Measurements from ENCODE around the gene NANOS3. TPM values are rescaled to one million over a fixed set of nuclear protein-coding genes. Genes with fewer than 3 reads are reported as not detected.

NANOS3 gene
- total RNA-seq = not detected in 2 replicates

GRCh38 chr19:13876834-13877233, at the start of gene NANOS3:
NANOS3 (plus strand) TSS chr19:13877134; CDS start chr19:13877249, 115 bp downstream.

DNA sequence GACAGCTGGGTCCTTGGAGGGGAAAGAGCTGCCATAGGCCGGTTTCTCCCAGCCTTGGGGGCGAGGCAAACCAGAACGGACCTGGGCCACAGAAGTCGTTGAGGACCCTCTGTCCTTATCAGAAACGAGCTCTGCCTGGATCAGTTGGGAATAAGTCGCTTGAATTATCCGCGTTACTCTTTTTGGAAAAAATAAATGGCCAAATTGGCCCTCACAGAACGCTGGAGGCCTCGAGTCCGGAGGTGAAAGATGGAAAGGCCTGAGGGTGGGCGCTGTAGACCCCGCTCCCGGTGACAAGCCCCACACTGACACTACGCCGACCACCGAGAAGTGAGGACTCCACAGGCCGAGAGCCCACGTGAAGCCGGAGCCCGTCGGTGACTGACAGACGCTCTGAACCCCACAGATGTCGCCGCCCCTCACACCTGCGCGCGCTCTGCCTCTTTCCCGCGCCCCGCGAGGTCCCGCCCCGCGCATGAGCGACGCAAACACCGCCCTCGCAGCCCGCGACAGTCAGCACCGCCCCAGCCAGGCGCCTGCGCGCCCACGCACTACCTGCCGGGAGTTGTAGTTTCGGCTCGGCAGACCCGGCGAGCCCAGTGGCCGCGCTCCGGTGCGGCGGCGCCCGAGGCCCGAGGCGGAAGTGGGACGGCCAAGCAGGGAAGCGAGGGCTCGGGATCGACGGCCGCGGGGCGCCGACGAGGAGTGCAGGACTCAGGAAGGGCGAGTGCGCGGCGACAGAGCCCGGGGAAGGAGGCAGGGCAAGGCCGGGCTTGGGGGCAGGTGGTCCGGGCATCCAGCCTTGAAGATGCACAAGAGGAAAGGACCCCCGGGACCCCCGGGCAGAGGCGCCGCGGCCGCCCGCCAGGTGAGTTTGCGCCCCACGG, 28.9 kb downstream of the NANOS3 start, which contains the start of the genes BRME1 and CC2D1A:
TSS of gene BRME1 (minus strand) at position 484 of the 887 bp plus-strand sequence. CDS start 1,225 bp downstream, outside the sequence.
TSS of gene CC2D1A (plus strand) at position 568 of the 887 bp plus-strand sequence. CDS start at position 809, 241 bp downstream.

Other genes with a start within 250 kb of the NANOS3 start
- 18.2 and 48.1 TPM in 2 replicates for gene MRI1, start 112.6 kb upstream of the NANOS3 start, total RNA-seq
- 173 and 267 TPM in 2 replicates for gene C19orf53, start 102.7 kb upstream of the NANOS3 start, total RNA-seq
- gene ZSWIM4, start 81.7 kb upstream of the NANOS3 start, total RNA-seq = 12.8 and 18.3 TPM in 2 replicates
- 0.26 TPM in 1 of 2 replicates, not detected in the other for gene BRME1, start 29.0 kb downstream of the NANOS3 start, total RNA-seq
- 15.9 and 26.7 TPM in 2 replicates for gene CC2D1A, start 29.1 kb downstream of the NANOS3 start, total RNA-seq
- 1.7 and 38.1 TPM in 2 replicates for gene PODNL1, start 61.3 kb downstream of the NANOS3 start, total RNA-seq
- 13.9 and 25.1 TPM in 2 replicates for gene DCAF15, start 75.4 kb downstream of the NANOS3 start, total RNA-seq
- gene RFX1, start 129.2 kb downstream of the NANOS3 start, total RNA-seq = 5.2 and 6.9 TPM in 2 replicates
- gene RLN3, start 151.0 kb downstream of the NANOS3 start, total RNA-seq = not detected in 2 replicates
- gene IL27RA, start 154.6 kb downstream of the NANOS3 start, total RNA-seq = 2.9 and 11.6 TPM in 2 replicates
- 0.39 TPM in 1 of 2 replicates, not detected in the other for gene PALM3, start 184.9 kb downstream of the NANOS3 start, total RNA-seq
- 1.2 and 1.8 TPM in 2 replicates for gene MISP3, start 195.7 kb downstream of the NANOS3 start, total RNA-seq
- not detected in 2 replicates for gene C19orf67, start 208.6 kb downstream of the NANOS3 start, total RNA-seq
- 36.0 and 48.6 TPM in 2 replicates for gene SAMD1, start 213.6 kb downstream of the NANOS3 start, total RNA-seq
- gene PRKACA, start 240.6 kb downstream of the NANOS3 start, total RNA-seq = 67.5 and 75.4 TPM in 2 replicates

Data from epithelial cell of alveolus of lung (primary cell).